Keratinocyte (primary cell): ENCODE measurements around the gene KHDC4. TPM values are rescaled to one million over a fixed set of nuclear protein-coding genes. Genes with fewer than 3 reads are reported as not detected.

Source experiments
- DNase-seq: peaks from one replicate; pipeline ENCODE4 v3.0.0-alpha.2; 2011; ENCODE audit warnings: low read depth, missing footprints, low spot score
- FAIRE-seq: peaks from 2 replicates; lab custom pipeline; 2011; peaks lifted over from hg19 to GRCh38; lab: Jason Lieb, UNC
- H2AFZ ChIP-seq: 2 replicates; pipeline ENCODE4 v1.6.0; 2012; ENCODE audit warnings: low read length, control low read depth, inconsistent platforms; ENCODE audit not compliant: control insufficient read depth
- H3K27ac ChIP-seq: 2 replicates; pipeline ENCODE4 v1.5.1; 2011; ENCODE audit warnings: low read length; ENCODE audit not compliant: control insufficient read depth, insufficient read depth
- H3K27me3 ChIP-seq: 3 replicates; pipeline ENCODE4 v1.6.0; 2011; ENCODE audit warnings: low read length; ENCODE audit not compliant: control insufficient read depth, insufficient read depth; ENCODE audit errors: extremely low read depth
- H3K36me3 ChIP-seq, 2 experiments: 2 replicates in 1 of 2; 3 replicates in 1 of 2; pipeline ENCODE4 v1.5.1; 2011; ENCODE audit warnings: low read length in 2 of 2, mild to moderate bottlenecking in 1 of 2; ENCODE audit not compliant: control insufficient read depth in 2 of 2, insufficient read depth in 2 of 2; ENCODE audit errors: extremely low read depth in 1 of 2
- H3K4me1 ChIP-seq: 3 replicates; pipeline ENCODE4 v1.5.1; 2011; ENCODE audit warnings: low read length; ENCODE audit not compliant: control insufficient read depth, insufficient read depth; ENCODE audit errors: extremely low read depth
- H3K4me2 ChIP-seq: 3 replicates; pipeline ENCODE4 v1.6.0; 2011; ENCODE audit warnings: low read depth, low read length; ENCODE audit not compliant: control insufficient read depth, insufficient read depth; ENCODE audit errors: extremely low read depth
- H3K4me3 ChIP-seq, 3 experiments: fragments of 200-600 bp in 1 of 3; sonication (generic) in 1 of 3; 2 replicates in 2 of 3; 3 replicates in 1 of 3; pipeline ENCODE4 v1.5.1; 2011 to 2016; ENCODE audit warnings: low read length in 3 of 3, mild to moderate bottlenecking in 3 of 3, control low read depth in 2 of 3, inconsistent platforms in 1 of 3, low read depth in 1 of 3, mixed read lengths in 1 of 3, mixed run types in 1 of 3, moderate library complexity in 1 of 3; ENCODE audit not compliant: control insufficient read depth in 2 of 3, insufficient read depth in 2 of 3; ENCODE audit errors: extremely low read depth in 1 of 3
- H3K79me2 ChIP-seq: 2 replicates; pipeline ENCODE4 v1.6.0; 2012; ENCODE audit warnings: low read length; ENCODE audit not compliant: control insufficient read depth, insufficient read depth
- H3K9ac ChIP-seq: 3 replicates; pipeline ENCODE4 v1.6.0; 2011; ENCODE audit warnings: low read length; ENCODE audit not compliant: control insufficient read depth, insufficient read depth; ENCODE audit errors: extremely low read depth
- H3K9me1 ChIP-seq: 3 replicates; pipeline ENCODE4 v1.6.0; 2011; ENCODE audit warnings: low read length; ENCODE audit not compliant: control insufficient read depth, insufficient read depth; ENCODE audit errors: extremely low read depth
- H3K9me3 ChIP-seq: 2 replicates; pipeline ENCODE4 v1.5.1; 2012; ENCODE audit warnings: low read depth, low read length; ENCODE audit not compliant: control insufficient read depth
- H4K20me1 ChIP-seq: 3 replicates; pipeline ENCODE4 v1.6.0; 2011; ENCODE audit warnings: low read length; ENCODE audit not compliant: control insufficient read depth, insufficient read depth; ENCODE audit errors: extremely low read depth
- EZH2 ChIP-seq: IDR thresholded peaks from one replicate; pipeline ENCODE4 v1.6.1; 2012; ENCODE audit warnings: inconsistent platforms, mild to moderate bottlenecking, low read length, moderate library complexity
- dilution Hi-C: fragments of 300-500 bp; cut with MboI; formaldehyde crosslinking; loops from one replicate; pipeline ENCODE4 v1.7.0; 2020; ENCODE audit warnings: low sequenced_read_pairs; ENCODE audit not compliant: extremely low pct_ligation_motif_present
- polyA plus RNA-seq, 5 experiments: library from polyadenylated mRNA; depleted of rRNA in 3 of 5; stranded (reverse) in 3 of 5; stranded (forward) in 1 of 5; unstranded in 1 of 5; fragments of >200 nt; gene quantifications; 1 replicate in 1 of 5; 2 replicates in 3 of 5; 3 replicates in 1 of 5; pipeline versions ENCODE4 v1.2.1 to v1.2.3, GENCODE V29; 2011 to 2012; ENCODE audit warnings: missing spikeins in 2 of 5, low read depth in 1 of 5, low replicate concordance in 1 of 5
- TF ChIP-seq, protein P1 (sequence below), 3 experiments: IDR thresholded peaks in 1 of 3; conservative IDR thresholded peaks in 1 of 3; optimal IDR thresholded peaks in 1 of 3; 2 replicates in 2 of 3; 3 replicates in 1 of 3; pipeline versions ENCODE3 to v1.5.1; 2011; ENCODE audit warnings: low read length in 3 of 3, mild to moderate bottlenecking in 3 of 3, moderate library complexity in 2 of 3, control low read depth in 1 of 3, inconsistent platforms in 1 of 3; ENCODE audit not compliant: insufficient read depth in 2 of 3; ENCODE audit errors: extremely low read depth in 1 of 3

Gene KHDC4
- polyA plus RNA-seq, 1 donor (not counting 4 experiments of a cell fraction or from before 2014, with no cell fraction given), result 51.3 TPM

GRCh38 chr1:155938220-155938627, 4.0 kb upstream of the KHDC4 start:
- peak; percentile 58 for FAIRE-seq

GRCh38 chr1:155934936-155935590, 850 bp upstream of the KHDC4 start:
- Histone ChIP-seq H3K27me3 (no peaks in the 10 kb centered on the region), H3K36me3 (peaks cover 4 to 17% of the 10 kb centered on the region in 2 experiments), H3K9me1 (peaks cover 3% of the 10 kb centered on the region), H4K20me1 (peaks cover 5% of the 10 kb centered on the region), H3K4me3 (peak overlapping the region; percentile 87 to 97 (median 93)), H3K79me2 (peaks cover 41% of the 10 kb centered on the region), H3K4me1 (peaks cover 37% of the 10 kb centered on the region), H2AFZ (peak overlapping the region; percentile 21), H3K9ac (peak overlapping the region; percentile 98), H3K9me3 (no peaks in the 10 kb centered on the region), H3K4me2 (peak overlapping the region; percentile 95), H3K27ac (peak overlapping the region; percentile 96)
- DNase-seq, result no peak
- no peak for FAIRE-seq
- dilution Hi-C loops, result no loop called here
- TF ChIP-seq EZH2, result no peak
- TF ChIP-seq, protein P1, sequence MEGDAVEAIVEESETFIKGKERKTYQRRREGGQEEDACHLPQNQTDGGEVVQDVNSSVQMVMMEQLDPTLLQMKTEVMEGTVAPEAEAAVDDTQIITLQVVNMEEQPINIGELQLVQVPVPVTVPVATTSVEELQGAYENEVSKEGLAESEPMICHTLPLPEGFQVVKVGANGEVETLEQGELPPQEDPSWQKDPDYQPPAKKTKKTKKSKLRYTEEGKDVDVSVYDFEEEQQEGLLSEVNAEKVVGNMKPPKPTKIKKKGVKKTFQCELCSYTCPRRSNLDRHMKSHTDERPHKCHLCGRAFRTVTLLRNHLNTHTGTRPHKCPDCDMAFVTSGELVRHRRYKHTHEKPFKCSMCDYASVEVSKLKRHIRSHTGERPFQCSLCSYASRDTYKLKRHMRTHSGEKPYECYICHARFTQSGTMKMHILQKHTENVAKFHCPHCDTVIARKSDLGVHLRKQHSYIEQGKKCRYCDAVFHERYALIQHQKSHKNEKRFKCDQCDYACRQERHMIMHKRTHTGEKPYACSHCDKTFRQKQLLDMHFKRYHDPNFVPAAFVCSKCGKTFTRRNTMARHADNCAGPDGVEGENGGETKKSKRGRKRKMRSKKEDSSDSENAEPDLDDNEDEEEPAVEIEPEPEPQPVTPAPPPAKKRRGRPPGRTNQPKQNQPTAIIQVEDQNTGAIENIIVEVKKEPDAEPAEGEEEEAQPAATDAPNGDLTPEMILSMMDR (optimal IDR thresholded peaks at IDR 0.05 in 1 of 3, IDR thresholded peaks at IDR 0.05 in 1 of 3, conservative IDR thresholded peaks at IDR 0.05 in 1 of 3; ENCODE audit: extremely low read depth in 1 of 3, insufficient read depth in 2 of 3, low read length in 3 of 3), result no peak

More at GRCh38 chr1:155938220-155938627, 4.0 kb upstream of the KHDC4 start:
- peaks cover 40% of the 10 kb centered on the region for H3K4me1 ChIP-seq
- H3K79me2 ChIP-seq, result peaks cover 10% of the 10 kb centered on the region
- no peak overlapping the region for H2AFZ ChIP-seq
- H3K27ac ChIP-seq, result no peak overlapping the region
- DNase-seq, result no peak
- H3K4me2 ChIP-seq, result no peak overlapping the region
- dilution Hi-C loops, result no loop called here
- H3K9me3 ChIP-seq, result no peaks in the 10 kb centered on the region
- H3K27me3 ChIP-seq, result no peaks in the 10 kb centered on the region
- H3K9me1 ChIP-seq, result no peaks in the 10 kb centered on the region
- no peak overlapping the region for H3K9ac ChIP-seq
- peaks cover 2 to 4% of the 10 kb centered on the region in 2 experiments for H3K36me3 ChIP-seq
- no peak overlapping the region for H3K4me3 ChIP-seq
- TF ChIP-seq, protein P1 (optimal IDR thresholded peaks at IDR 0.05 in 1 of 3, IDR thresholded peaks at IDR 0.05 in 1 of 3, conservative IDR thresholded peaks at IDR 0.05 in 1 of 3; ENCODE audit: extremely low read depth in 1 of 3, insufficient read depth in 2 of 3, low read length in 3 of 3), result peak; percentile 73 to 83 (median 82)
- TF ChIP-seq EZH2, result no peak
- H4K20me1 ChIP-seq, result no peaks in the 10 kb centered on the region
